Hindlimb muscle (tissue), 1 donor: ENCODE measurements around the gene TLCD2. TPM values are rescaled to one million over a fixed set of nuclear protein-coding genes. Genes with fewer than 3 reads are reported as not detected.
A peak's percentile ranks its signal among the peaks of the same experiment; 100 is the strongest.
"Not testable (repeated sequence)": the region's sequence is repeated elsewhere in the genome, so short reads cannot be mapped to it uniquely, and the experiment has no call there.

Experiments
- DNase-seq: peaks from one replicate; pipeline ENCODE4 v3.0.0-alpha.2; 2013
- polyA plus RNA-seq: library from polyadenylated mRNA; unstranded; fragments of 120-200 nt; gene quantifications from one replicate; pipeline ENCODE4 v1.2.1, GENCODE V29; 2013; ENCODE audit not compliant: insufficient read length

Gene TLCD2
- polyA plus RNA-seq, result 5.5 TPM

DNA sequence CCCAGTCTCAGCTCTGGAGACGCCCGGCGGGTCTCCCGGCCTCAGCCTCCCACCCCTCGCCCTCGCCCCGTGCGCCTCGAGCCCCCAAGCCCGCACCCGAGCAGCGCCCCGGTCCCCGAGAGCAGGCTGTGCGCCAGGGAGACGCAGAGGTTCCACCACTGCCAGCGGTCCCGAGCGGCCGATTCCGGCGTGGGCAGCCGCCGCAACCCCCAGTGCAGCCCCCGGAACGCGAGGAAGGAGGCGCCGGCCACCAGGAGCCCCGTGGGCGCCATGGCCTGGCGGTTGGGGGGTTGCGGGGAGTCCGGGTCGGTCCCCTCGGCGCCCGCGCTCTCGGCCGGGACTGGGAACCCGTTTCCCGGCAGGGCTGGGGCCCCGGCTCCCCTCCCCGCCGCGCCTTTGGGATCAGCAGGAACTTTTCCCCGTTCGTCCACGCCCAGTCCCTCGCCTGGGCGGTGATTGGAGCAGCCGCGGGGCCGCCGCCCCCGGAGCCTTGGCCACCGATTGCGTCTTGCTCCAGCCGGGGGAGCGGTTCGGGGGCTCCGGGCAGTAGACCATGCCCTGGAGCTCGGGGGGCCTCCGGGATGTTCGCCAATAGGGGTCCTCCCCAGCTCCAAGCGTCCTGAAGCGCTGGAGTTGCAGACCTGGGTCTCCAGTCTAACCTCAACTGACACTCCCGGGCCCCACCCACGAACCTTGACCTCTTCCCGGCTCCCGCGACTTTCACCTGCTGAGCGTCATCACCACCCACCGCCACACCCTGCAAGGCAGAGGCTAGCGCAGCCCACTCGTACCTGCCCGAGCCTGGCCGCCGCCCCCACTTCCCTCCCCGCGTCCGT is at the start of gene TLCD2:
TLCD2 (minus strand) TSS at position 407 of the 836 bp plus-strand sequence; CDS start at position 272, 135 bp downstream.
- DNase-seq, result peak; percentile 64

DNA sequence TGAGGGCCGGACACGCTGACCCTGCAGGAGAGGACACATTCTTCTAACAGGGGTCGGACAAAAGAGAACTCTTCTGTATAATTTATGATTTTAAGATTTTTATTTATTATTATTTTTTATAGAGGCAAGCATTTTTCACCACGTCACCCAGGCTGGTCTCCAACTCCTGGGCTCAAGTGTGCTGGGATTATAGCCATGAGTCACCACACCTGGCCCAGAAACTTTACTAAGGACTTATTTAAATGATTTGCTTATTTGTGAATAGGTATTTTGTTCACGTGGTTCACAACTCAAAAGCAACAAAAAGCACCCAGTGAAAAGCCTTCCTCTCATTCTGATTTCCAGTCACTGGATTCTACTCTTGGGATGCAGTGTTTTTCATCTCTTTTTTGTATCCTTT is 49.4 kb upstream of the TLCD2 start:
- DNase-seq, result no peak

- DNase-seq, result no peak
Measured at GRCh38 chr17:1758807-1759206, 48.6 kb upstream of the TLCD2 start.

DNA sequence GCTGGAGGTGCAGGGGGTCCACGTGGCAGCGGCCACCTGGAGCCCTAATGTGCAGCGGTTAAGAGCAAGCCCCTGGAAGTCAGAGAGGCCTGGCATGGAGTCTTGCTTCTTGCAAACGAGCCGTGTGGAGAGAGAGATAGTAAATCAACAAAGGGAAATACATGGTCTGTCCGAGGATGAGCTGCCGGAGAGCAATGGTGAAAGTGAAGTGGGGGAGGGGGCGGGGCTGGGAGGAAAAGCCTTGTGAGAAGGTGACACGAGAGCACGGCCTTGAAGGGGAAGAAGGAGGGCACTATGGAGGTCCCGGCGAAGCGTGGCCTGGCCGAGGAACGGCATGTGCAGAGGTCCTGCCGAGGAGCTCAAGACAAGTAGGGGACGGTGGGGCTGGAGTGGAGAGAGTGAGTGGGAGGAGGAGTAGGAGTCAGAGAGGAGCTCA is 45.7 kb upstream of the TLCD2 start:
- DNase-seq, result no peak

DNA sequence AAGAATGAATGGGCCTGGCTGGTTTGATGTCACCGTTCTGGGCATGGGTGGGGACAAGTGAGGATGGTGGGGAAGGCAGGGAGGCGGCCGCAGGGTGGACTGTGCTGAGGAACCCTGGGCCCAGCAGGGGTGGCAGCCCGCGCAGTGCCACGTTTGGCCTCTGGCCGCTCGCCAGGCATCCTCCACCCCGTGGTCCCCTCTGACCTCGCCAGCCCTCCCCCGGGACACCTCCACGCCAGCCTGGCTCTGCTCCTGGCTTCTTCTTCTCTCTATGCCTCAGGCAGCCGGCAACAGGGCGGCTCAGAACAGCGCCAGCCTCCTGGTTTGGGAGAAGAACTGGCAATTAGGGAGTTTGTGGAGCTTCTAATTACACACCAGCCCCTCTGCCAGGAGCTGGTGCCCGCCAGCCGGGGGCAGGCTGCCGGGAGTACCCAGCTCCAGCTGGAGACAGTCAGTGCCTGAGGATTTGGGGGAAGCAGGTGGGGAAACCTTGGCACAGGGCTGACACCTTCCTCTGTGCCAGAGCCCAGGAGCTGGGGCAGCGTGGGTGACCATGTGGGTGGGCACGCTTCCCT is 45.2 kb upstream of the TLCD2 start:
- no peak for DNase-seq

DNA sequence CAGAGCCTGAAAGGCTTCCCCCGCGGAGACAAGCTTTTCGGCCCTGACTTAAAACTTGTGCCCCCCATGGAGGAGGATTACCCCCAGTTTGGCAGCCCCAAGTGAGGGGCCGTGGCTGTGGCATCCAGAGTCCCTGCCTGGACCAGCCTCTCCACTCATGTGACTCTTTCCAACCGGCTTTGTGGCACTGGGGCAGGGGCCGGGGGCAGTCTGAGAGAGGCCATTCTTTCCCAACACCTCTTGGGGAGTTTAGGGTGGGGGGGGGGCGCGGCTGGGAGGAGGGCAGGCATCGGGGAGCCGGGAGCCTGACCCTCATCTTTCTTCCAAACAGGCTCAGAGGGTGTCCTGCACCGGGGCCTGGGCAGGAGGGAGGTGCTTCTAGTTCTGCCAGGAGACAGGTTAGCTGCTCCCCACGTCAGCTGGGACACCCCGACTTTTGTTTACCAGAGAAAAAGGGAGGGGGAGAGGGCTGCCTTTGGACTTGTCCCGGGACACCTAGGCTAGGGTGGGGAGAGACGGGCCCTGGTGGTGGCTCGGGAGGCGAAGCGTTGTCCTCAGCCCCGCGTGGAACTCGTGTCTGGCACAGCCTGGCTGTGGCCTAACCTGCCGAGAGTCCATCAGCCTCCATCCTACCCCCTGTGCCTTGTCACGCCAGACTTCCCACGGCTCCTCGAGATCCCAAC is 44.4 kb upstream of the TLCD2 start:
- no peak for DNase-seq

- no peak for DNase-seq
Measured at GRCh38 chr17:1753767-1754429, 43.7 kb upstream of the TLCD2 start.

DNA sequence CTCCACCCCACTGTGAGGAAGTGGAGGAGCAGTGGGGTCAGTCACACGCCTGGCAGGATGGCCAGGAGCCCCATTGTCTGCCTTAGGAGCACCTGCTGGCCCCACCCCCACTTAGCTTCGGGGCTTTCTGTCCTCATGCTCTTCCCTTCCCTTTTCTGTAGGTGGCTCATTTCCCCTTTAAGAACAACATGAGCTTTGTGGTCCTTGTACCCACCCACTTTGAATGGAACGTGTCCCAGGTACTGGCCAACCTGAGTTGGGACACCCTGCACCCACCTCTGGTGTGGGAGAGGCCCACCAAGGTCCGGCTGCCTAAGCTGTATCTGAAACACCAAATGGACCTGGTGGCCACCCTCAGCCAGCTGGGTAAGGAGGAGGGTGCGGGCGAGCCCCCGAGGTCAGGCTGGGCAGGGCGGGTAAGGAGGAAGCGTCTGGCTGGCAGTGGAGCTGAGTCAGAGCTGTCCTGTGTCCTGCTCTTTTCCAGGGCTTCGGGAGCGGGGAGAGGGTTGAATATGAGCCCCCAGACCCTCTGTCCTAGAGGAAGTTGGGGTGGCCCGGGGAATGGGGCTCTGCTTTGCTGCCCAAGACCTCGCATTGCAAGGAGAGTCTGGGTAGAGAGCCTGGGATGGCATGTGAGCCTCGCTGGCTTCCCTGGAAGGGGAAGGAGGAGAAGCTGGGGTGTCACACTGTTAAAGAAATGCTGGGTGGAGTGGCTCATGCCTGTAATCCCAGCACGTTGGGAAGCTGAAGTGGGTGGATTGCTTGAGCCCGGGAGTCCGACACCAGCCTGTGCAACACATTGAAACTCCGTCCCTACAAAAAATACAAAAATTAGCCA is 42.5 kb upstream of the TLCD2 start:
- no peak for DNase-seq

GRCh38 chr17:1750628-1751027 is 40.5 kb upstream of the TLCD2 start:
- no peak for DNase-seq

GRCh38 chr17:1746975-1747543 is 36.9 kb upstream of the TLCD2 start:
- peak; percentile 34 for DNase-seq

DNA sequence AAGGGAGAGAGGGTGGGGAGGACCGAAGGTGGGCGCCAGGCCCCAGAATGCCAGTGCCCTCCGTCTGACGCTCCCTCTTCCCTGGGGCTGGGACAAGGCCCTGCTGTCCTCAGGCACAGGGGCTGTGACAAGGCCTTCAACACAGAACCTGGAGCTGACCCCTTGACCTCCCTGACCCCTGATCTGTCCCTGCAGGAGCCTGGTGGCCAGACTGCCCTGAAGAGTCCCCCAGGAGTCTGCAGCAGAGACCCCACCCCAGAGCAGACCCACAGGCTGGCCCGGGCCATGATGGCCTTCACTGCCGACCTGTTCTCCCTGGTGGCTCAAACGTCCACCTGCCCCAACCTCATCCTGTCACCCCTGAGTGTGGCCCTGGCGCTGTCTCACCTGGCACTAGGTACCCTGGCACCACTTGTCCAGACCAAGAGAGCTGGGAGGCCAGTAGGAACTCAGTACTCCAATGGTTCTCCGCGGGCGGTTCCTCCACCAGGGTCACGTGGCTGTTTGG is 35.4 kb upstream of the TLCD2 start:
- DNase-seq, result no peak

DNA sequence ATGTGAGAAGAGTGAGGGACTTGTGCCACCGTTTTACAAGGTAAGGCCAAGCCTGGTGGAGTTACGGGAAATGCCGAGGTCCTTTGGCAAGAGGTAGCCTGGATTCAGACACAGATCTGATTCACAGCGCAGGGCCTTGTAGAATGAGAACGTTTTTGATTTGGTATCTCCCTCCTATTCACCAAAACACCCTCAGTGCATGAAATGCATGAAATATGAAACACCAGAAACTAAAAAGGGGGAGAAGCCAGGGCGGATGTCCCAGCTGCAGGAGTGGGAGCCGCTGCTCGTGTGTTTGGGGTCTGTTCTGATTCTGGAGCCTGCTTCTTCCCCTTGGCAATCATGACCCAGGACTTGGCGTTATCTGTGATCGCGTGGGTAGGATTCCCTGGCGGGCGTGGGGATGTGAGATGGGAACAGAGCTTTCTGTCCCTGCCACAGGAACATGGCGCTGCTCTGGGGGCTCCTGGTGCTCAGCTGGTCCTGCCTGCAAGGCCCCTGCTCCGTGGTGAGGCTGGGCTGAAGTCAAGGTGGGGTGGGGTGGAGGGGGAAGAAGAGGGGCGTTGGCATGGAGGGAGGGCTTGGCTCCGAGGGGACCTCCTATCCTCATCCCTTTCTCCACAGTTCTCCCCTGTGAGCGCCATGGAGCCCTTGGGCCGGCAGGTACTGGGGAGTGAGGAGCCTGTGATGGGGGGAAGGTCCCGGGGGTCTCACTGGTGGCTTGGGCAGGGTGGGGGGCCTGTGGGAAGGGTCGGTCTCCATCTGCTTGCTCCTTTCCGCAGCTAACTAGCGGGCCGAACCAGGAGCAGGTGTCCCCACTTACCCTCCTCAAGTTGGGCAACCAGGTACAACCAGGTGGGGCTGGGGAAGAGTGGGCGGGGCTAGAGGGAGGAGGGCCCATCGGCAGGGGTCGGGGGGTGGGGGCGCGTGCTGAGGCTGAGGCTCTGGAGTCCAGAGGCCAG is 34.7 kb upstream of the TLCD2 start:
- no peak for DNase-seq

DNA sequence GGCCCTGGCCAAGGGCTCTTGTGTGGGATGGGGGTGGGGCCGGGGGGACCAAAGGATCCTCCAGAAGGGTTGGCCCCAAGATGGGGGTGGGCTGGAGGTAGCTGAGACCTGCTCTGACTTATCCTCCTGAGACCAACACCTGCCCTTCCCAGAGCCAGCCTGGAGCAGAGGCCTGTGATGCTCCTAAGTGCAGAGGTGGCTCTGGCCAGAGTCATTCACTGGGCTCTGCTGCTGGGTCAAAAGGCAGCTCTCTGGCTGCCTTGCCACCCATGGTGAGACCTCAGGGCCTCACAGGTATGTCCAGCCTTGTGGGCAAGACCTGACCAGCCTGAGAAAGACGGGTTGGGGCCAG is 32.9 kb upstream of the TLCD2 start:
- no peak for DNase-seq

DNA sequence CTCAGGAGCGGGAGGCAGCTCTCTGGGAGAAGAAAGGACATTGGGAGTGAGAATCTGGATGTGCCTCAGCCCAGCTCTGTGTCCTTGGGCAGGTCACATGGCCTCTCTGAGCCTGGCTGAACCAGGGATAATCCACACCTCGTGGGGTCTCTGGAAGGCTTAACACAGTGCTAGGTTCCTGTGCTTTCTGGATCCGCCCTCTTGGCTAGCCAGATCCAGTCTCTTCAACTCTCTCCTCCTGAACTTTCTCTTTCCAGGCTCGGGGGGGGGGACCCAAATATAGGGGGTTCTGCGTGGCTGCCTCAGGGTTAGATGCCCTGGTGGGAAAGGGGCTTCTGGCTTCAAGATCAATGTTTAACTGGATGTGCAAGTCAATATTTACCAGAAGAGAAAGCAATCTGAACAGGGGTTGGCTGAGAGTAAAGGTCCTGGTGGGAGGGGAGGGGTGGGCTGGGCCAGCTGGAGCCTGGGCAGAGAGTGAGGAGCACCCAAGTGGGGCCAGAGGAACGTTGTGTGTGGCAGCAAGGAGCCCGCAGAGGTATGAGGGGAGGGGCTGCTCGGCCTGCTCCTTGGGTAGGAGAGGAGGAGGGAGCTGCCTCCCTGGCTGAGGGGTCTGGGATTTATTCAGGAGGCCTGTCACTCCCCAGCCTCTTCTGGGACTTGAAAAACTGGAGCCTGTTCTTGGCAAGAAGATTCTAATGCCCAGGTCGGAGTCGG is 32.4 kb upstream of the TLCD2 start, which contains the start of gene SERPINF2:
SERPINF2 (plus strand) TSS at position 501 of the 717 bp plus-strand sequence. CDS start 2,125 bp downstream, outside the sequence.
- no peak for DNase-seq

DNA sequence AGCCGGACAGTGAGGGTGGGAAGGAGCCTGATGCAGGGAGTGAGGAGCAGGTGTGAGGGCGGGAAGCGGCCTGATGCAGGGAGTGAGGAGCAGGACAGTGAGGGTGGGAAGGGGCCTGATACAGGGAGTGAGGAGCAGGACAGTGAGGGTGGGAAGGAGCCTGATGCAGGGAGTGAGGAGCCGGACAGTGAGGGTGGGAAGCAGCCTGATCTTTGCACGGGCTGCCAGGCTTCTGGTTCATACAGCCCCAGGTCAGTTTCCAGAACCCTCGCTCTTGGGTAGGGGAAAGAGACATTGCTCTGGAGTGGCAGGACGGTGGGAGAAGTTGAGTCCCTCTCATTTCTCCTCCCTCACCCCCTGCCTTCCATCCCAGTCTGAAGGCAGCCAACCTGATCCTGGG is 31.7 kb upstream of the TLCD2 start:
- DNase-seq, result not testable (repeated sequence)

- no peak for DNase-seq
Measured at GRCh38 chr17:1737531-1738291, 27.5 kb upstream of the TLCD2 start.

GRCh38 chr17:1736348-1737281 is 26.4 kb upstream of the TLCD2 start:
- no peak for DNase-seq
